GM12892 (cell line): Measurements from ENCODE around the gene S100A4.
A peak's percentile ranks its signal among the peaks of the same experiment; 100 is the strongest.

Source experiments
- DNase-seq: peaks from one replicate; pipeline ENCODE4 v3.0.0; 2011; ENCODE audit not compliant: insufficient read length
- FAIRE-seq: peaks from 2 replicates; lab custom pipeline; 2011; peaks lifted over from hg19 to GRCh38; lab: Jason Lieb, UNC
- POLR2A ChIP-seq: IDR thresholded peaks from 2 replicates; pipeline ENCODE4 v1.6.1; 2011; ENCODE audit warnings: low read depth, low read length, control low read depth
- POLR2AphosphoS5 ChIP-seq: IDR thresholded peaks from 2 replicates; pipeline ENCODE4 v1.6.1; 2011; ENCODE audit warnings: low read depth, low read length, control low read depth
- TAF1 ChIP-seq: IDR thresholded peaks from 2 replicates; pipeline ENCODE4 v1.6.1; 2011; ENCODE audit warnings: low read depth, mild to moderate bottlenecking, control low read depth, low read length, borderline replicate concordance

The S100A4 gene

GRCh38 chr1:153535242-153536011 lies 10.2 kb downstream of the S100A4 start, which contains the start of gene S100A6:
TSS of gene S100A6 (minus strand) at chr1:153535991. CDS start at chr1:153535339, 652 bp downstream.
- no peak for TF ChIP-seq POLR2A
- TF ChIP-seq POLR2AphosphoS5 = no peak
- no peak for TF ChIP-seq TAF1
- no peak for FAIRE-seq
- DNase-seq = no peak

GRCh38 chr1:153534925-153535241 lies 10.7 kb downstream of the S100A4 start:
- DNase-seq (no peak), FAIRE-seq (no peak)
- TF ChIP-seq TAF1 (no peak), POLR2A (no peak), POLR2AphosphoS5 (no peak)

DNA sequence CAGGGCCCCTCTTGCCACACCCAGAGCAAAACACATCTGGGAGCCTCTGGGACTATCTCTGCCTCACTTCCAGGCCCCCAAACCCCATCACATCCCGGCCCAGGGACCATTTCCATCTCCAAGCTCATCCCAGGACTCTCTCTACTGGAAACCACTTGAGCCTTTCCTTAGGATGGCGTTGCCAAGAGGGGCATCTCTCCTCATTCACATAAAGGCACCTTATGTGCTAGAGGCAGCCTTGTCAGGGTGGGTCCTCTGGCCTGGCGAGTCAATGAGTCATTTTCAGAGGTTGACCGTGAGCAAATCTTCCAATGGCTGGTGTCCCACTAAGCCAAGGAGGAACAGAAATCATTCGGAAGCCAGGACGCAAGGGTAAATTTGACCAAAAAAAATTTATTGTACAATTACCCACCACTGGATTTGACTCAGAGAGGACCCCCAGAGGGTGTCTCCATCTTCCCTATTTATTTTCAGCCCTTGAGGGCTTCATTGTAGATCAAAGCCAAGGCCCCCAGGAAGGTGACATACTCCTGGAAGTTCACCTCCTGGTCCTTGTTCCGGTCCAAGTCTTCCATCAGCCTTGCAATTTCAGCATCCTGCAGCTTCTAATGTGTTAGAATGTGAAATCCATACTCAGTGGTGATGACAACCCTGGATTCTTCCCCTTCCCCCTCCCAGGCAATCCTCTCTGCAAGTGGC lies 11.2 kb downstream of the S100A4 start:
- DNase-seq (no peak), FAIRE-seq (no peak)
- TF ChIP-seq POLR2AphosphoS5 (no peak), POLR2A (no peak), TAF1 (no peak)

GRCh38 chr1:153533689-153534201 lies 11.9 kb downstream of the S100A4 start:
- DNase-seq = no peak
- TF ChIP-seq POLR2AphosphoS5 (no peak), TAF1 (no peak), POLR2A (no peak)
- FAIRE-seq = no peak

DNA sequence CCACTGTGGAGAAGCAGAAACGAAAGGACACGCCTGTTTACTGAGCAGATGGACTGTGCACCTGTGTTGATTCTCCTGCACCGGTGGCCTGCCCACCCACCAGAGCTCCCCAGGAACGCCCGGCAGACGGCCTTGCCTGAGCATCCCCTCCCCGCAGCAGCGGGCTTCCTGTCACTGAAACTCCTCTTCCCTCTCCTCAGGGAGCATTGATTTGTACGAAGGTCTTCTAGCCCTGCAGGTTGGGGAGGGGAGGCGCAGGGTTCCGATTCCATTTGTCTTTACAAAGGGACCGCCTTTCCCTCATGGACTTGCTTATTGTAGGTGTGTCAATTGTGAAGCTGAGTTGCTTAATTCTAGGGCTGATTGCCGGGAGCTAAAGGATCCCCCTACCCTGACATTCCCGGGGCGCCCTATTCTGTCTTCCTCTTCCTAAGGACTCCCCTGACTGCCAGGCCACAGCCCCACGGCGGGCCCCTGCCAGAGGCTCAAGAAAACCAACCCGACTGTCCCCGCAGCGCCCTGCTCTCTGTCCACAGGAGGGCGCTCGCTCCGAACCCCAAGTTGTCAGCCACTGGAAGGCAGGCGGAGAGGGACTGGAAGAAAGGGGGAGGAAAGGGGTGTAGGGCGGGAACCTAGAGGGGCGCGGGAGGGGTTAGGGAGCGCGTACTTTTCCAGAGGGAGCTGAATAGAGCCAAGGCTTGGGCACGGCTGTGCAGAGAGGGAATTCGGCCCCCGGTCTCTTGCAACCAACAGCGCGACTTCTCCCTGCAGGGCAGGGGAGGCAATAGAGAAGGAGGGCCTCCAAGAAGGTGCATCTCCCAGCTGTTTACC lies 12.6 kb downstream of the S100A4 start:
- DNase-seq (peak; percentile 72), FAIRE-seq (no peak)
- TF ChIP-seq POLR2A (no peak), TAF1 (no peak), POLR2AphosphoS5 (no peak)

DNA sequence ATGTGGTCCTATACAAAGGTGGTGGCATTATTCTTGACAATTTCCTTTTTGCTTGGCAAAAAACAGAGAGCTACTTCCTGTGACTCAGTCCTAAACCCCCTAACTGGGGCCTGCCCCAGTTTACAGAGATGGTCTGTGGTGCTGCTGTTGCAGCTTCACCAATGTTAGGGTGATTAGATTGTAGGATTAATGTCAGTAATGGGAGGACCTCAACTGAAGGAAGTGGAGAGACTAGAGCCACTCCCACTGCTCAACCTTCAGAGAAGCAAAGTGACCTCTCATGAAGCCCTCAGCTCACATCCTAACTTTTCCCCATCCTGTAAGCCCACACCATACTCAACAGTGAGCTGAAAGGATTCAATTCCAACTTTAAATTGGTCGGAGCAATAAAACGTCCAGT lies 13.4 kb downstream of the S100A4 start:
- TF ChIP-seq TAF1 (no peak), POLR2A (no peak), POLR2AphosphoS5 (no peak)
- DNase-seq = no peak
- FAIRE-seq = no peak

DNA sequence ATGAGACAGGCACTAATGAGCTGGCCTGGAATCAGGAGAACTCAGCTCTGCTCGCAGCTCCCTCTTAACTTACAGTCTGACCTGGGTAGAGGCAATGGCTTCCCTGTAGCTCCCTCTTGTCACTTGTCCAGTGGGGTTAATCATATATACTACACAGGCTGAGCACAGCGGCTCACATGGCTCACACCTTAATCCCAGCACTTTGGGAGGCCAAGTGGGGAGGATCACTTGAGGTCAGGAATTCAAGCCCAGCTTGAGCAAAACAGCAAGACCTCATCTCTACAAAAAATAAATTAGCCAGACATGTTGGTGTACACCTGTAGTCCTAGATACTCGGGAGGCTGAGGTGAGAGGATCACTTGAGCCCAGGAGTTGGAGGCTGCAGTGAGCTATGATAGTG lies 14.0 kb downstream of the S100A4 start:
- TF ChIP-seq POLR2A (no peak), TAF1 (no peak), POLR2AphosphoS5 (no peak)
- DNase-seq (no peak), FAIRE-seq (no peak)

GRCh38 chr1:153527683-153528040 lies 17.9 kb downstream of the S100A4 start:
- TF ChIP-seq POLR2AphosphoS5 (no peak), POLR2A (no peak), TAF1 (no peak)
- FAIRE-seq (no peak), DNase-seq (no peak)

- DNase-seq (no peak), FAIRE-seq (no peak)
- TF ChIP-seq TAF1 (no peak), POLR2AphosphoS5 (no peak), POLR2A (no peak)
Observed at GRCh38 chr1:153527023-153527682, 18.5 kb downstream of the S100A4 start.

GRCh38 chr1:153526132-153526543 lies 19.5 kb downstream of the S100A4 start:
- DNase-seq (no peak), FAIRE-seq (no peak)

More at GRCh38 chr1:153526132-153526543, 19.5 kb downstream of the S100A4 start:
- TF ChIP-seq POLR2A = no peak
